ENCODE results near the gene FBLN2. TPM values are rescaled to one million over a fixed set of nuclear protein-coding genes. Genes with fewer than 3 reads are reported as not detected.

Gene FBLN2
- total RNA-seq, 1 donor from 2014 or later, result 413 TPM

- no peaks in the 10 kb centered on the region for H3K36me3 Mint-ChIP-seq (ENCODE audit: low read depth)
These were observed 110.5 kb downstream of the FBLN2 start for GRCh38 chr3:13659221-13659969.

GRCh38 chr3:13660042-13660874 lies 111.3 kb downstream of the FBLN2 start:
- Mint-ChIP-seq H3K4me3 (ENCODE audit: unreplicated experiment) (no peak overlapping the region), H3K9me3 (ENCODE audit: low read depth) (no peaks in the 10 kb centered on the region), H3K36me3 (ENCODE audit: low read depth) (no peaks in the 10 kb centered on the region), H3K27me3 (ENCODE audit: low read depth) (peaks cover 24% of the 10 kb centered on the region), H3K27ac (ENCODE audit: unreplicated experiment) (no peak overlapping the region), H3K4me1 (ENCODE audit: low read depth) (peaks cover 5% of the 10 kb centered on the region)
- TF ChIP-seq CTCF (IDR thresholded peaks at IDR 0.05), result no peak
- DNase-seq (ENCODE audit: low spot score), result no peak

More at GRCh38 chr3:13659221-13659969, 110.5 kb downstream of the FBLN2 start:
- no peak for DNase-seq (ENCODE audit: low spot score)
- Mint-ChIP-seq H3K27me3 (ENCODE audit: low read depth) (peaks cover 24% of the 10 kb centered on the region), H3K4me3 (ENCODE audit: unreplicated experiment) (no peak overlapping the region), H3K9me3 (ENCODE audit: low read depth) (no peaks in the 10 kb centered on the region), H3K4me1 (ENCODE audit: low read depth) (peaks cover 5% of the 10 kb centered on the region), H3K27ac (ENCODE audit: unreplicated experiment) (no peak overlapping the region)
- TF ChIP-seq CTCF (IDR thresholded peaks at IDR 0.05), result no peak

- H3K27me3 Mint-ChIP-seq (ENCODE audit: low read depth), result peaks cover 24% of the 10 kb centered on the region
- DNase-seq (ENCODE audit: low spot score), result no peak
- H3K36me3 Mint-ChIP-seq (ENCODE audit: low read depth), result no peaks in the 10 kb centered on the region
- H3K9me3 Mint-ChIP-seq (ENCODE audit: low read depth), result no peaks in the 10 kb centered on the region
- peaks cover 5% of the 10 kb centered on the region for H3K4me1 Mint-ChIP-seq (ENCODE audit: low read depth)
- H3K4me3 Mint-ChIP-seq (ENCODE audit: unreplicated experiment), result no peak overlapping the region
- no peak overlapping the region for H3K27ac Mint-ChIP-seq (ENCODE audit: unreplicated experiment)
- no peak for TF ChIP-seq CTCF (IDR thresholded peaks at IDR 0.05)
These were observed 112.2 kb downstream of the FBLN2 start for GRCh38 chr3:13661121-13661520.

- no peak for DNase-seq (ENCODE audit: low spot score)
- peaks cover 29% of the 10 kb centered on the region for H3K27me3 Mint-ChIP-seq (ENCODE audit: low read depth)
- H3K36me3 Mint-ChIP-seq (ENCODE audit: low read depth), result no peaks in the 10 kb centered on the region
- H3K4me3 Mint-ChIP-seq (ENCODE audit: unreplicated experiment), result no peak overlapping the region
- H3K9me3 Mint-ChIP-seq (ENCODE audit: low read depth), result no peaks in the 10 kb centered on the region
- H3K4me1 Mint-ChIP-seq (ENCODE audit: low read depth), result peaks cover 5% of the 10 kb centered on the region
- no peak overlapping the region for H3K27ac Mint-ChIP-seq (ENCODE audit: unreplicated experiment)
- TF ChIP-seq CTCF (IDR thresholded peaks at IDR 0.05), result no peak
These were observed 113.4 kb downstream of the FBLN2 start for GRCh38 chr3:13662238-13662847.
